ENCODE results near the gene DCLRE1C. TPM values are rescaled to one million over a fixed set of nuclear protein-coding genes. Genes with fewer than 3 reads are reported as not detected.
A peak's percentile ranks its signal among the peaks of the same experiment; 100 is the strongest.
"Not testable (repeated sequence)": the region's sequence is repeated elsewhere in the genome, so short reads cannot be mapped to it uniquely, and the experiment has no call there.

DCLRE1C gene
- total RNA-seq, 2 experiments from 2014 or later = 47.1 to 47.7 TPM

GRCh38 chr10:14959221-14960057 is 5.5 kb upstream of the DCLRE1C start, which contains the start of gene MEIG1:
Gene MEIG1 (plus strand): TSS chr10:14959388. CDS start chr10:14966469, 7,081 bp downstream.
- peak; percentile 91 for ATAC-seq (ENCODE audit: low read depth)
- Mint-ChIP-seq H3K4me1 (peaks cover 26% of the 10 kb centered on the region), H3K27me3 (no peaks in the 10 kb centered on the region), H3K9me3 (no peaks in the 10 kb centered on the region), H3K36me3 (peaks cover 2% of the 10 kb centered on the region), H3K4me3 (peak within 1 kb of the TSS; percentile 82), H3K27ac (peak within 1 kb of the TSS; percentile 95)
- DNase-seq = peak; percentile 100
- POLR2A ChIA-PET = interaction anchor here (0.7 to 2.4 kb wide), 7 partner anchors 9 to 1172 kb away, joined by 3 to 17 read pairs (median 7); partner anchors contain the start of genes CDNF, HSPA14, MSANTD7 and NMT2

GRCh38 chr10:14958872-14959220 is 5.0 kb upstream of the DCLRE1C start:
- ATAC-seq (ENCODE audit: low read depth) = no peak
- Mint-ChIP-seq H3K36me3 (peaks cover 3% of the 10 kb centered on the region), H3K4me1 (peaks cover 26% of the 10 kb centered on the region), H3K27ac (peak overlapping the region; percentile 95), H3K9me3 (no peaks in the 10 kb centered on the region), H3K4me3 (peak overlapping the region; percentile 82), H3K27me3 (no peaks in the 10 kb centered on the region)
- DNase-seq = no peak
- POLR2A ChIA-PET = interaction anchor here (0.7 to 2.4 kb wide), 6 partner anchors 9 to 1172 kb away, joined by 3 to 17 read pairs (median 6); partner anchors contain the start of genes CDNF, HSPA14, MSANTD7 and RPP38

- Mint-ChIP-seq H3K27ac (peak overlapping the region; percentile 89), H3K9me3 (no peaks in the 10 kb centered on the region), H3K4me3 (peak overlapping the region; percentile 89), H3K27me3 (no peaks in the 10 kb centered on the region), H3K4me1 (peaks cover 41% of the 10 kb centered on the region), H3K36me3 (peaks cover 20% of the 10 kb centered on the region)
- no peak for DNase-seq
- ATAC-seq (ENCODE audit: low read depth) = no peak
- POLR2A ChIA-PET = interaction anchor here (0.5 to 3.2 kb wide), 5 partner anchors 9 to 117 kb away, joined by 3 to 26 read pairs (median 4); partner anchors contain the start of genes CDNF, HSPA14, MSANTD7 and SUV39H2
Observed at GRCh38 chr10:14954934-14955333, 1.0 kb upstream of the DCLRE1C start.

GRCh38 chr10:14953424-14954000 is 384 bp downstream of the DCLRE1C start:
- no peak for DNase-seq
- H3K9me3 Mint-ChIP-seq = no peaks in the 10 kb centered on the region
- POLR2A ChIA-PET = interaction anchor here (0.7 to 3.2 kb wide), 13 partner anchors 8 to 391 kb away, joined by 3 to 26 read pairs (median 4); partner anchors contain the start of genes CDNF, HSPA14, MSANTD7 and SUV39H2
- peaks cover 50% of the 10 kb centered on the region for H3K4me1 Mint-ChIP-seq
- peak; percentile 47 for ATAC-seq (ENCODE audit: low read depth)
- H3K36me3 Mint-ChIP-seq = peaks cover 27% of the 10 kb centered on the region
- peak overlapping the region; percentile 89 for H3K4me3 Mint-ChIP-seq
- H3K27ac Mint-ChIP-seq = peak overlapping the region; percentile 89
- H3K27me3 Mint-ChIP-seq = no peaks in the 10 kb centered on the region

- H3K4me1 Mint-ChIP-seq = peaks cover 50% of the 10 kb centered on the region
- H3K4me3 Mint-ChIP-seq = peak overlapping the region; percentile 89
- no peaks in the 10 kb centered on the region for H3K27me3 Mint-ChIP-seq
- no peaks in the 10 kb centered on the region for H3K9me3 Mint-ChIP-seq
- peak overlapping the region; percentile 89 for H3K27ac Mint-ChIP-seq
- ATAC-seq (ENCODE audit: low read depth) (no peak), DNase-seq (no peak)
- POLR2A ChIA-PET = interaction anchor here (0.7 to 3.2 kb wide), 13 partner anchors 9 to 390 kb away, joined by 3 to 26 read pairs (median 4); partner anchors contain the start of genes CDNF, HSPA14, MSANTD7 and SUV39H2
- H3K36me3 Mint-ChIP-seq = peaks cover 33% of the 10 kb centered on the region
Observed at GRCh38 chr10:14952851-14953423, 959 bp downstream of the DCLRE1C start.

GRCh38 chr10:14949291-14949690 is 4.6 kb downstream of the DCLRE1C start:
- no peaks in the 10 kb centered on the region for H3K9me3 Mint-ChIP-seq
- no peak for DNase-seq
- POLR2A ChIA-PET = interaction anchor here (1.5 kb wide), 1 partner anchor 10 kb away, joined by 5 read pairs; the partner anchor contains the start of gene MEIG1
- peaks cover 45% of the 10 kb centered on the region for H3K36me3 Mint-ChIP-seq
- no peak for ATAC-seq (ENCODE audit: low read depth)
- peak overlapping the region; percentile 20 for H3K4me3 Mint-ChIP-seq
- peak overlapping the region; percentile 13 for H3K27ac Mint-ChIP-seq
- peaks cover 37% of the 10 kb centered on the region for H3K4me1 Mint-ChIP-seq
- no peaks in the 10 kb centered on the region for H3K27me3 Mint-ChIP-seq

GRCh38 chr10:14947268-14947667 is 6.6 kb downstream of the DCLRE1C start:
- no peak for ATAC-seq (ENCODE audit: low read depth)
- H3K27ac Mint-ChIP-seq = no peak overlapping the region
- peaks cover 36% of the 10 kb centered on the region for H3K4me1 Mint-ChIP-seq
- H3K36me3 Mint-ChIP-seq = peaks cover 45% of the 10 kb centered on the region
- H3K4me3 Mint-ChIP-seq = no peak overlapping the region
- no peaks in the 10 kb centered on the region for H3K27me3 Mint-ChIP-seq
- no peaks in the 10 kb centered on the region for H3K9me3 Mint-ChIP-seq
- POLR2A ChIA-PET = no interaction called here
- no peak for DNase-seq

- Mint-ChIP-seq H3K4me3 (no peak overlapping the region), H3K4me1 (peaks cover 23% of the 10 kb centered on the region), H3K27me3 (no peaks in the 10 kb centered on the region), H3K27ac (no peak overlapping the region), H3K36me3 (peaks cover 38% of the 10 kb centered on the region), H3K9me3 (no peaks in the 10 kb centered on the region)
- DNase-seq (no peak), ATAC-seq (ENCODE audit: low read depth) (no peak)
- POLR2A ChIA-PET = interaction anchor here (0.6 kb wide), 1 partner anchor 40 kb away, joined by 9 read pairs; no protein-coding TSS in a partner anchor
Observed at GRCh38 chr10:14945108-14945507, 8.8 kb downstream of the DCLRE1C start.

- H3K27ac Mint-ChIP-seq; H3K27me3 Mint-ChIP-seq; DNase-seq; H3K9me3 Mint-ChIP-seq; H3K4me3 Mint-ChIP-seq; ATAC-seq (ENCODE audit: low read depth); POLR2A ChIA-PET: not testable (repeated sequence)
- H3K4me1 Mint-ChIP-seq = peaks cover 15% of the 10 kb centered on the region
- H3K36me3 Mint-ChIP-seq = peaks cover 33% of the 10 kb centered on the region
Observed at GRCh38 chr10:14942950-14943338, 11.0 kb downstream of the DCLRE1C start.

GRCh38 chr10:14942147-14942949 is 11.5 kb downstream of the DCLRE1C start:
- peaks cover 15% of the 10 kb centered on the region for H3K4me1 Mint-ChIP-seq
- ATAC-seq (ENCODE audit: low read depth); H3K4me3 Mint-ChIP-seq; H3K9me3 Mint-ChIP-seq; DNase-seq; H3K27me3 Mint-ChIP-seq: not testable (repeated sequence)
- H3K36me3 Mint-ChIP-seq = peaks cover 33% of the 10 kb centered on the region
- peak overlapping the region; percentile 79 for H3K27ac Mint-ChIP-seq
- POLR2A ChIA-PET = interaction anchor here (0.6 kb wide), 1 partner anchor 18 kb away, joined by 3 read pairs; no protein-coding TSS in a partner anchor

- peak overlapping the region; percentile 61 for H3K27ac Mint-ChIP-seq
- peaks cover 16% of the 10 kb centered on the region for H3K4me1 Mint-ChIP-seq
- DNase-seq, H3K9me3 Mint-ChIP-seq, H3K4me3 Mint-ChIP-seq, POLR2A ChIA-PET, H3K27me3 Mint-ChIP-seq: not testable (repeated sequence)
- peaks cover 30% of the 10 kb centered on the region for H3K36me3 Mint-ChIP-seq
- ATAC-seq (ENCODE audit: low read depth) = peak; percentile 70
Observed at GRCh38 chr10:14938971-14939370, 14.9 kb downstream of the DCLRE1C start.

- POLR2A ChIA-PET = interaction anchor here (1.3 kb wide), 1 partner anchor 17 kb away, joined by 6 read pairs; the partner anchor contains the start of gene DCLRE1C
- H3K27ac Mint-ChIP-seq = no peak overlapping the region
- peaks cover 37% of the 10 kb centered on the region for H3K36me3 Mint-ChIP-seq
Observed at GRCh38 chr10:14936584-14936983, 17.3 kb downstream of the DCLRE1C start.

More at GRCh38 chr10:14936584-14936983, 17.3 kb downstream of the DCLRE1C start:
- no peaks in the 10 kb centered on the region for H3K9me3 Mint-ChIP-seq
- ATAC-seq (ENCODE audit: low read depth) (no peak), DNase-seq (no peak)
- H3K4me3 Mint-ChIP-seq = no peak overlapping the region
- peaks cover 6% of the 10 kb centered on the region for H3K4me1 Mint-ChIP-seq
- H3K27me3 Mint-ChIP-seq = no peaks in the 10 kb centered on the region
